ENCODE data around the gene THNSL1. TPM values are rescaled to one million over a fixed set of nuclear protein-coding genes. Genes with fewer than 3 reads are reported as not detected.

The THNSL1 gene
- polyA plus RNA-seq, 1 donor from 2014 or later: 5.1 TPM

DNA sequence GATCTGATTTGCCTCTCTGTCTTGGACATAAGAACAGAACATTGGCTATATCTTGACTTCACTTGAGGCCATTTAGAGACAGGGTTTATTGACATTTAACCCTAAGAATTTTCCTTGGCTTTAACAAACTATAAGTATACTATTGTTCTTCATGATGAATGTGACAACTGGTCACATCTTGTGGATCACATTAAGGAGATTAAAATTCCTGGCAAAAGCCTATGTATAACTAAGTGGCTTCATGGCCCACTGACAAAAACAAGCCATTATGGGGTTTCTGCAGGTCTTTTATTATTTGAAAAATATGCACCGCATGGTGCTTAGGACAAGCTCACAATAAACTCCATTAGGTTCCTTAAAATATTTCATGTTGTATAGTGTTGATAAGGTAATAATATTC is 54.8 kb downstream of the THNSL1 start:
- TF ChIP-seq CTCF (IDR thresholded peaks at IDR 0.05; ENCODE audit: poor library complexity, severe bottlenecking): no peak
- TF ChIP-seq, protein P1, sequence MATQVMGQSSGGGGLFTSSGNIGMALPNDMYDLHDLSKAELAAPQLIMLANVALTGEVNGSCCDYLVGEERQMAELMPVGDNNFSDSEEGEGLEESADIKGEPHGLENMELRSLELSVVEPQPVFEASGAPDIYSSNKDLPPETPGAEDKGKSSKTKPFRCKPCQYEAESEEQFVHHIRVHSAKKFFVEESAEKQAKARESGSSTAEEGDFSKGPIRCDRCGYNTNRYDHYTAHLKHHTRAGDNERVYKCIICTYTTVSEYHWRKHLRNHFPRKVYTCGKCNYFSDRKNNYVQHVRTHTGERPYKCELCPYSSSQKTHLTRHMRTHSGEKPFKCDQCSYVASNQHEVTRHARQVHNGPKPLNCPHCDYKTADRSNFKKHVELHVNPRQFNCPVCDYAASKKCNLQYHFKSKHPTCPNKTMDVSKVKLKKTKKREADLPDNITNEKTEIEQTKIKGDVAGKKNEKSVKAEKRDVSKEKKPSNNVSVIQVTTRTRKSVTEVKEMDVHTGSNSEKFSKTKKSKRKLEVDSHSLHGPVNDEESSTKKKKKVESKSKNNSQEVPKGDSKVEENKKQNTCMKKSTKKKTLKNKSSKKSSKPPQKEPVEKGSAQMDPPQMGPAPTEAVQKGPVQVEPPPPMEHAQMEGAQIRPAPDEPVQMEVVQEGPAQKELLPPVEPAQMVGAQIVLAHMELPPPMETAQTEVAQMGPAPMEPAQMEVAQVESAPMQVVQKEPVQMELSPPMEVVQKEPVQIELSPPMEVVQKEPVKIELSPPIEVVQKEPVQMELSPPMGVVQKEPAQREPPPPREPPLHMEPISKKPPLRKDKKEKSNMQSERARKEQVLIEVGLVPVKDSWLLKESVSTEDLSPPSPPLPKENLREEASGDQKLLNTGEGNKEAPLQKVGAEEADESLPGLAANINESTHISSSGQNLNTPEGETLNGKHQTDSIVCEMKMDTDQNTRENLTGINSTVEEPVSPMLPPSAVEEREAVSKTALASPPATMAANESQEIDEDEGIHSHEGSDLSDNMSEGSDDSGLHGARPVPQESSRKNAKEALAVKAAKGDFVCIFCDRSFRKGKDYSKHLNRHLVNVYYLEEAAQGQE (IDR thresholded peaks at IDR 0.05; ENCODE audit: borderline replicate concordance): no peak
- H3K9me3 ChIP-seq (ENCODE audit: low read length): no peaks in the 10 kb centered on the region
- no peak overlapping the region for H3K27ac ChIP-seq (ENCODE audit: low read length)
- H4K20me1 ChIP-seq (ENCODE audit: insufficient read depth): no peaks in the 10 kb centered on the region
- H3F3A ChIP-seq (ENCODE audit: insufficient read depth, low read length, poor library complexity, severe bottlenecking): no peaks in the 10 kb centered on the region
- H3K36me3 ChIP-seq (ENCODE audit: insufficient read depth, low read length): no peaks in the 10 kb centered on the region
- no peak overlapping the region for H3K9ac ChIP-seq (ENCODE audit: low read length)
- no peak overlapping the region for H3K4me2 ChIP-seq (ENCODE audit: low read length)
- no peak overlapping the region for H2AFZ ChIP-seq (ENCODE audit: low read depth, low read length)
- H3K79me2 ChIP-seq (replicated peaks; ENCODE audit: insufficient read depth, low read length): no peaks in the 10 kb centered on the region
- no peak overlapping the region for H3K4me3 ChIP-seq (ENCODE audit: low read length)
- H3K9me2 ChIP-seq (ENCODE audit: insufficient read depth, low read length): no peaks in the 10 kb centered on the region
- H3K27me3 ChIP-seq (ENCODE audit: insufficient read depth, low read depth, low read length): no peaks in the 10 kb centered on the region

- no peaks in the 10 kb centered on the region for H3K27me3 ChIP-seq (ENCODE audit: insufficient read depth, low read depth, low read length)
- no peak overlapping the region for H3K27ac ChIP-seq (ENCODE audit: low read length)
- H3K4me3 ChIP-seq (ENCODE audit: low read length): no peak overlapping the region
- no peaks in the 10 kb centered on the region for H3K9me3 ChIP-seq (ENCODE audit: low read length)
- H3F3A ChIP-seq (ENCODE audit: insufficient read depth, low read length, poor library complexity, severe bottlenecking): no peaks in the 10 kb centered on the region
- H3K79me2 ChIP-seq (replicated peaks; ENCODE audit: insufficient read depth, low read length): no peaks in the 10 kb centered on the region
- H3K36me3 ChIP-seq (ENCODE audit: insufficient read depth, low read length): no peaks in the 10 kb centered on the region
- no peak overlapping the region for H3K4me2 ChIP-seq (ENCODE audit: low read length)
- no peak overlapping the region for H2AFZ ChIP-seq (ENCODE audit: low read depth, low read length)
- no peak overlapping the region for H3K9ac ChIP-seq (ENCODE audit: low read length)
- H3K9me2 ChIP-seq (ENCODE audit: insufficient read depth, low read length): no peaks in the 10 kb centered on the region
- H4K20me1 ChIP-seq (ENCODE audit: insufficient read depth): no peaks in the 10 kb centered on the region
- TF ChIP-seq POLR2AphosphoS5 (IDR thresholded peaks at IDR 0.05) (no peak), TAF1 (IDR thresholded peaks at IDR 0.05; ENCODE audit: low read depth) (no peak), MXI1 (conservative IDR thresholded peaks at IDR 0.05; ENCODE audit: poor library complexity, severe bottlenecking) (no peak), SMC3 (conservative IDR thresholded peaks at IDR 0.05; ENCODE audit: poor library complexity) (no peak), RAD21 (conservative IDR thresholded peaks at IDR 0.05) (no peak), EZH2 (IDR thresholded peaks at IDR 0.05; ENCODE audit: borderline replicate concordance, insufficient read depth, low read length, poor library complexity, severe bottlenecking) (no peak), EP300 (conservative IDR thresholded peaks at IDR 0.05; ENCODE audit: poor library complexity, severe bottlenecking) (no peak), CTCF (IDR thresholded peaks at IDR 0.05; ENCODE audit: poor library complexity, severe bottlenecking) (no peak)
- TF ChIP-seq, protein P1 (IDR thresholded peaks at IDR 0.05; ENCODE audit: borderline replicate concordance): no peak
Observed at GRCh38 chr10:25072786-25073185, 56.4 kb downstream of the THNSL1 start.
